GM12878 (cell line): Measurements from ENCODE around the gene PTPN21. TPM values are rescaled to one million over a fixed set of nuclear protein-coding genes. Genes with fewer than 3 reads are reported as not detected.

Experiments used
- ATAC-seq: fragments of 200-7000 bp; cut with Tn5 transposase; 3 replicates; pipeline ENCODE4 v1.9.1; 2020; ENCODE audit warnings: mild to moderate bottlenecking, moderate library complexity
- BruUV-seq: library from RNA; stranded (reverse); fragments of 400-500 nt; replicated peaks from 2 replicates; lab custom pipeline; 2021; lab: Mats Ljungman, UMichigan
- CTCF ChIA-PET: fragments of 300-600 bp; sonication (Branson Sonifier 250); formaldehyde crosslinking; extraction: SDS; loops from one replicate; lab custom pipeline; 2021; ENCODE audit warnings: inconsistent platforms; lab: Yijun Ruan, JAX
- POLR2A ChIA-PET: fragments of 350-600 bp; formaldehyde crosslinking; extraction: SDS; loops from one replicate; lab custom pipeline; 2021; ENCODE audit warnings: inconsistent platforms; lab: Charles Lee
- RAD21 ChIA-PET: fragments of 300-600 bp; sonication (Branson Sonifier 250); formaldehyde crosslinking; loops from one replicate; lab custom pipeline; 2023; ENCODE audit warnings: antibody characterized with exemption; ENCODE audit not compliant: unreplicated experiment; lab: Charles Lee
- SMC1A ChIA-PET: fragments of 300-600 bp; sonication (Branson Sonifier 250); formaldehyde crosslinking; loops from one replicate; lab custom pipeline; 2023; ENCODE audit not compliant: unreplicated experiment, uncharacterized antibody; lab: Charles Lee
- DNase-seq: peaks from one replicate; pipeline ENCODE4 v3.0.0-alpha.2; 2011; ENCODE audit warnings: low read depth, low spot score
- FAIRE-seq: peaks from 3 replicates; lab custom pipeline; 2011; peaks lifted over from hg19 to GRCh38; lab: Jason Lieb, UNC
- H2AFZ ChIP-seq: 2 replicates; pipeline ENCODE4 v1.6.0; 2011; ENCODE audit warnings: low read depth, low read length, control low read depth; ENCODE audit not compliant: control insufficient read depth
- H3K27ac ChIP-seq: 2 replicates; pipeline ENCODE4 v1.5.1; 2011; ENCODE audit warnings: control low read depth; ENCODE audit not compliant: control insufficient read depth, insufficient read depth
- H3K27me3 ChIP-seq, 2 experiments: replicated peaks in 1 of 2; 2 replicates each; pipeline versions ENCODE4 v1.6.0 to v1.6.1; 2011; ENCODE audit warnings: low read length in 1 of 2; ENCODE audit not compliant: control insufficient read depth in 2 of 2, insufficient read depth in 2 of 2
- H3K36me3 ChIP-seq, 2 experiments: 2 replicates each; pipeline ENCODE4 v1.5.1; 2011; ENCODE audit warnings: low read length in 1 of 2; ENCODE audit not compliant: control insufficient read depth in 2 of 2, insufficient read depth in 2 of 2
- H3K4me1 ChIP-seq: 2 replicates; pipeline ENCODE4 v1.6.1; 2011; ENCODE audit warnings: mild to moderate bottlenecking, low read length, moderate library complexity, mixed read lengths; ENCODE audit not compliant: control insufficient read depth, insufficient read depth
- H3K4me2 ChIP-seq: 2 replicates; pipeline ENCODE4 v1.6.0; 2011; ENCODE audit warnings: control low read depth; ENCODE audit not compliant: control insufficient read depth, insufficient read depth
- H3K4me3 ChIP-seq: fragments of 200-600 bp; sonication (generic); 2 replicates; pipeline ENCODE4 v1.5.1; 2016
- H3K79me2 ChIP-seq: 2 replicates; pipeline ENCODE4 v1.6.0; 2011; ENCODE audit warnings: low read length; ENCODE audit not compliant: control insufficient read depth, insufficient read depth
- H3K9ac ChIP-seq: 2 replicates; pipeline ENCODE4 v1.8.0; 2011; ENCODE audit warnings: low read length, control low read depth, mixed read lengths; ENCODE audit not compliant: control insufficient read depth, insufficient read depth
- H3K9me3 ChIP-seq: replicated peaks from 3 replicates; pipeline ENCODE4 v1.5.1; 2011; ENCODE audit warnings: mild to moderate bottlenecking, low read length; ENCODE audit not compliant: control insufficient read depth, insufficient read depth
- H4K20me1 ChIP-seq: 2 replicates; pipeline ENCODE4 v1.6.0; 2011; ENCODE audit not compliant: control insufficient read depth, insufficient read depth
- E4F1 ChIP-seq: fragments of 450-650 bp; IDR thresholded peaks from 2 replicates; pipeline ENCODE4 v1.6.1; 2018; ENCODE audit warnings: borderline replicate concordance, mild to moderate bottlenecking; ENCODE audit not compliant: partially characterized antibody
- EED ChIP-seq: sonication (generic); IDR thresholded peaks from 2 replicates; pipeline ENCODE4 v1.6.1; 2016; ENCODE audit warnings: antibody characterized with exemption, low read depth
- HCFC1 ChIP-seq: fragments of 150-350 bp; IDR thresholded peaks from 2 replicates; pipeline ENCODE4 v1.6.1; 2014; ENCODE audit warnings: low read length
- MXI1 ChIP-seq: fragments of 150-350 bp; IDR thresholded peaks from 2 replicates; pipeline ENCODE4 v1.6.1; 2011; ENCODE audit warnings: low read depth, mild to moderate bottlenecking, inconsistent platforms, low read length, improper control_type of control experiment
- NR2F1 ChIP-seq: fragments of 450-650 bp; conservative IDR thresholded peaks from 2 replicates; pipeline ENCODE4 v1.6.1; 2017; ENCODE audit warnings: mild to moderate bottlenecking
- PBX3 ChIP-seq: IDR thresholded peaks from 2 replicates; pipeline ENCODE4 v1.6.1; 2011; ENCODE audit warnings: mild to moderate bottlenecking, low read depth, low read length, moderate library complexity; ENCODE audit not compliant: insufficient replicate concordance
- RAD51 ChIP-seq: fragments of 450-650 bp; IDR thresholded peaks from 2 replicates; pipeline ENCODE4 v1.6.1; 2016; ENCODE audit warnings: moderate library complexity, mild to moderate bottlenecking, inconsistent platforms
- RCOR1 ChIP-seq: conservative IDR thresholded peaks from 2 replicates; pipeline ENCODE4 v1.6.1; 2012; ENCODE audit warnings: low read depth, low read length, improper control_type of control experiment
- SKIL ChIP-seq: fragments of 450-650 bp; IDR thresholded peaks from 2 replicates; pipeline ENCODE4 v1.6.1; 2017; ENCODE audit warnings: mild to moderate bottlenecking, low read depth, inconsistent platforms; ENCODE audit not compliant: poor library complexity, severe bottlenecking
- SMC3 ChIP-seq: IDR thresholded peaks from 2 replicates; pipeline ENCODE4 v1.6.1; 2011; ENCODE audit warnings: low read length, improper control_type of control experiment, borderline replicate concordance
- SUPT20H ChIP-seq: IDR thresholded peaks from 2 replicates; pipeline ENCODE4 v1.6.1; 2011; ENCODE audit warnings: low read depth, mild to moderate bottlenecking, low read length, moderate library complexity, borderline replicate concordance; ENCODE audit not compliant: control insufficient read depth
- TBL1XR1 ChIP-seq: IDR thresholded peaks from 2 replicates; pipeline ENCODE4 v1.6.1; 2012; ENCODE audit warnings: low read depth, low read length, improper control_type of control experiment
- WGBS: methylation state at CpG from one replicate; pipeline ENCODE4 v1.1.6; 2016; ENCODE audit warnings: low lambda C conversion rate; ENCODE audit not compliant: insufficient replicate concordance, insufficient coverage; ENCODE audit errors: missing lambda C conversion rate; 5-methylcytosine and 5-hydroxymethylcytosine counted together
- in situ Hi-C: fragments of 300-500 bp; cut with MboI; formaldehyde crosslinking; loops from 9 replicates; pipeline ENCODE4 v1.14.3; 2018; ENCODE audit warnings: mixed read lengths
- intact Hi-C: fragments of 100-400 bp; cut with micrococcal nuclease; formaldehyde crosslinking; loops from one replicate; pipeline ENCODE4 v1.14.2; 2022; ENCODE audit not compliant: unreplicated experiment
- polyA plus RNA-seq, 11 experiments: library from polyadenylated mRNA; depleted of rRNA in 4 of 11; unstranded in 6 of 11; stranded (reverse) in 5 of 11; fragments of >200 nt; fragmentation: Nextera tagmentation in 4 of 11; fragmentation: Illumina TruSeq in 1 of 11; extraction: Ambion mirVana in 4 of 11; extraction: Trizol in 1 of 11; gene quantifications; 1 replicate in 1 of 11; 2 replicates in 10 of 11; pipeline versions ENCODE4 v1.2.1 to v1.2.3, GENCODE V29; 2011 to 2016; ENCODE audit warnings: inconsistent platforms in 2 of 11, missing spikeins in 2 of 11, low read depth in 1 of 11
- total RNA-seq, 4 experiments: library from RNA; depleted of rRNA in 3 of 4; stranded (reverse); fragments of >200 nt in 3 of 4; fragmentation: Illumina TruSeq in 1 of 4; extraction: Trizol in 1 of 4; gene quantifications; 2 replicates each; pipeline versions ENCODE4 v1.2.1 to v1.2.3, GENCODE V29; 2013 to 2021

PTPN21 gene
- total and polyA plus RNA-seq, 10 of the 15 experiments (the other 5 are each of a cell fraction or from before 2014, with no cell fraction given): 0.01 to 0.23 (median 0.04) TPM; not detected in 3

GRCh38 chr14:88478931-88479330, 75.9 kb downstream of the PTPN21 start:
- BruUV-seq: no TSS peak
- ChIA-PET SMC1A (no interaction called here), RAD21 (no interaction called here), CTCF (no interaction called here), POLR2A (no interaction called here)
- intact Hi-C loops (no loop called here), in situ Hi-C loops (no loop called here)
- Histone ChIP-seq H2AFZ (no peak overlapping the region), H3K4me3 (no peak overlapping the region), H3K36me3 (no peaks in the 10 kb centered on the region), H3K79me2 (no peaks in the 10 kb centered on the region), H3K27me3 (peaks cover 0 to 4% of the 10 kb centered on the region in 2 experiments; a peak in 2 of 4 replicates), H3K4me1 (no peaks in the 10 kb centered on the region), H3K4me2 (no peak overlapping the region), H3K9me3 (no peaks in the 10 kb centered on the region), H3K27ac (no peak overlapping the region), H4K20me1 (no peaks in the 10 kb centered on the region), H3K9ac (no peak overlapping the region)
- no peak for DNase-seq
- FAIRE-seq: no peak
- no peak for ATAC-seq
- 84% methylated on average over 23 of the region's 36 CpGs for WGBS
- no peak for TF ChIP-seq TBL1XR1
- no peak for TF ChIP-seq RCOR1
- no peak for TF ChIP-seq HCFC1
- TF ChIP-seq MXI1: no peak
- no peak for TF ChIP-seq SUPT20H
- TF ChIP-seq EED: no peak
- TF ChIP-seq SMC3: no peak
- no peak for TF ChIP-seq NR2F1
- no peak for TF ChIP-seq RAD51
- TF ChIP-seq SKIL: no peak
- no peak for TF ChIP-seq E4F1
- no peak for TF ChIP-seq PBX3
